ENCODE data around the gene TMEM231. TPM values are rescaled to one million over a fixed set of nuclear protein-coding genes. Genes with fewer than 3 reads are reported as not detected.
A peak's percentile ranks its signal among the peaks of the same experiment; 100 is the strongest.

Gene TMEM231
- total RNA-seq, 1 experiment from 2014 or later: 3.4 TPM

DNA sequence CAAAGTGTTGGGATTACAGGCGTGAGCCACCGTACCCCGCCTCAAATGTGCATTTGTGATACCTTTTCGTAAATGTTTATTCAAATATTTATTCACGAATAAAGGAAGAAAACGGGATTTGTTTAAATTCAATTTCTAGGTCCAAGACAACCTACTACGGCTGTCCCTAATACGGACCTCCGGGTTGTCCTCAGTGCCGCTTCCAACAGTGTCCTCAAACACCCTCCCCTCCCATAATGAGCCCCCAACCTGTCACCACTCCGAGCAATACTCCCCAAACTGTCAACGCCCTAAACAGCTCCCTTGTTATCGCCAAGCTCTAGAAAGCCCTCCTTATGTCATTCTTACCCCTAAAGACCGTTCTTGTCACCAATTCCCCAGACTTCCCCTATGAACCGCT, 9.6 kb upstream of the TMEM231 start:
- Histone ChIP-seq H2AK5ac (ENCODE audit: insufficient read length, low read length) (no peak overlapping the region), H3K9me3 (ENCODE audit: control insufficient read depth, low read depth, low read length) (no peaks in the 10 kb centered on the region), H4K5ac (ENCODE audit: insufficient read length, low read depth, low read length) (no peak overlapping the region), H3K4me1 (ENCODE audit: insufficient read depth, low read length) (peaks cover 11% of the 10 kb centered on the region; the same call in 1 of the 2 replicates), H3K4me2 (ENCODE audit: insufficient read depth, insufficient read length, low read length) (peak overlapping the region; percentile 94), H4K8ac (replicated peaks; ENCODE audit: insufficient read length, low read depth, low read length) (no peak overlapping the region), H3K23me2 (ENCODE audit: insufficient read length, low read depth, low read length, poor library complexity, severe bottlenecking) (peaks cover 11% of the 10 kb centered on the region), H3K18ac (ENCODE audit: insufficient read length, low read depth, low read length) (no peak overlapping the region), H3K27me3 (ENCODE audit: insufficient read depth, low read length) (no peaks in the 10 kb centered on the region), H4K20me1 (ENCODE audit: control insufficient read depth, insufficient read depth, insufficient read length) (no peaks in the 10 kb centered on the region), H3T11ph (ENCODE audit: low read length) (no peak overlapping the region), H2BK20ac (ENCODE audit: low read depth, low read length, poor library complexity, severe bottlenecking) (no peak overlapping the region), H3K79me1 (ENCODE audit: insufficient read depth, low read depth, low read length, poor library complexity, severe bottlenecking) (no peaks in the 10 kb centered on the region), H3K79me2 (ENCODE audit: insufficient read depth, low read length) (no peaks in the 10 kb centered on the region; the same call in 1 of the 2 replicates), H2AFZ (ENCODE audit: low read length) (peak overlapping the region; percentile 99), H3K4ac (ENCODE audit: low read depth, low read length) (no peak overlapping the region), H3K56ac (ENCODE audit: insufficient read length, low read depth, low read length) (no peak overlapping the region), H2BK120ac (ENCODE audit: low read depth, low read length, poor library complexity, severe bottlenecking) (no peak overlapping the region), H2BK12ac (ENCODE audit: insufficient read length, low read depth, low read length) (no peak overlapping the region), H2BK5ac (ENCODE audit: insufficient read length, low read length) (no peak overlapping the region), H3K9ac (ENCODE audit: extremely low read depth, insufficient read length, low read length) (no peak overlapping the region), H4K91ac (ENCODE audit: insufficient read length, low read depth, low read length) (no peak overlapping the region), H3K14ac (ENCODE audit: insufficient read depth, low read length) (no peak overlapping the region), H3K23ac (ENCODE audit: insufficient read length, low read depth, low read length) (no peak overlapping the region), H2BK15ac (ENCODE audit: low read depth, low read length) (no peak overlapping the region), H3K27ac (ENCODE audit: insufficient read length, low read depth, low read length) (no peak overlapping the region)
- H3K27ac Mint-ChIP-seq: peak overlapping the region in 2 of 3 experiments; percentile 17 to 61; a peak in 4 of 7 replicates
- H3K4me1 Mint-ChIP-seq: peaks cover 23 to 28% of the 10 kb centered on the region in 2 experiments
- no peak for DNase-seq
- H3K9me3 Mint-ChIP-seq: no peaks in the 10 kb centered on the region
- no CpG with 5 or more reads among the region's 15 CpGs for WGBS (ENCODE audit: extremely low coverage, insufficient read length, low lambda C conversion rate)
- no peaks in the 10 kb centered on the region for H3K27me3 Mint-ChIP-seq (ENCODE audit: low read depth)
- peaks cover 6 to 27% (median 25%) of the 10 kb centered on the region in 3 experiments for H3K36me3 Mint-ChIP-seq (ENCODE audit: insufficient read depth in 1 of 3, low read depth in 3 of 3)
- TF ChIP-seq, protein P1, sequence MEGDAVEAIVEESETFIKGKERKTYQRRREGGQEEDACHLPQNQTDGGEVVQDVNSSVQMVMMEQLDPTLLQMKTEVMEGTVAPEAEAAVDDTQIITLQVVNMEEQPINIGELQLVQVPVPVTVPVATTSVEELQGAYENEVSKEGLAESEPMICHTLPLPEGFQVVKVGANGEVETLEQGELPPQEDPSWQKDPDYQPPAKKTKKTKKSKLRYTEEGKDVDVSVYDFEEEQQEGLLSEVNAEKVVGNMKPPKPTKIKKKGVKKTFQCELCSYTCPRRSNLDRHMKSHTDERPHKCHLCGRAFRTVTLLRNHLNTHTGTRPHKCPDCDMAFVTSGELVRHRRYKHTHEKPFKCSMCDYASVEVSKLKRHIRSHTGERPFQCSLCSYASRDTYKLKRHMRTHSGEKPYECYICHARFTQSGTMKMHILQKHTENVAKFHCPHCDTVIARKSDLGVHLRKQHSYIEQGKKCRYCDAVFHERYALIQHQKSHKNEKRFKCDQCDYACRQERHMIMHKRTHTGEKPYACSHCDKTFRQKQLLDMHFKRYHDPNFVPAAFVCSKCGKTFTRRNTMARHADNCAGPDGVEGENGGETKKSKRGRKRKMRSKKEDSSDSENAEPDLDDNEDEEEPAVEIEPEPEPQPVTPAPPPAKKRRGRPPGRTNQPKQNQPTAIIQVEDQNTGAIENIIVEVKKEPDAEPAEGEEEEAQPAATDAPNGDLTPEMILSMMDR (conservative IDR thresholded peaks at IDR 0.05): no peak
- H3K4me3 Mint-ChIP-seq: peak overlapping the region; percentile 96 to 99
